Liver (tissue), 9 donors: ENCODE results near the gene IGFL4. TPM values are rescaled to one million over a fixed set of nuclear protein-coding genes. Genes with fewer than 3 reads are reported as not detected.
A peak's percentile ranks its signal among the peaks of the same experiment; 100 is the strongest.

ENCODE experiments used
- DNase-seq: peaks from one replicate; pipeline ENCODE4 v3.0.0-alpha.2; 2017; ENCODE audit warnings: low spot score
- H3K27ac ChIP-seq, 2 donors: one replicate each; pipeline ENCODE4 v1.7.0; 2013; ENCODE audit warnings: inconsistent platforms in 2 of 2, low read length in 2 of 2, control low read depth in 1 of 2, low read depth in 1 of 2, mild to moderate bottlenecking in 1 of 2
- H3K27me3 ChIP-seq, 4 donors: one replicate each; pipeline versions ENCODE4 v1.6.1 to v1.7.0; 2013; ENCODE audit warnings: low read length in 3 of 4, inconsistent platforms in 1 of 4, mild to moderate bottlenecking in 1 of 4, moderate library complexity in 1 of 4; ENCODE audit not compliant: control insufficient read depth in 4 of 4, insufficient read depth in 4 of 4
- H3K36me3 ChIP-seq, 4 donors: one replicate each; pipeline versions ENCODE4 v1.6.1 to v1.7.0; 2013; ENCODE audit warnings: low read length in 3 of 4, mild to moderate bottlenecking in 3 of 4, low read depth in 1 of 4, moderate library complexity in 1 of 4; ENCODE audit not compliant: control insufficient read depth in 4 of 4, insufficient read depth in 3 of 4
- H3K4me1 ChIP-seq, 4 donors: one replicate each; pipeline versions ENCODE4 v1.6.1 to v1.7.0; 2013; ENCODE audit warnings: low read length in 3 of 4, mild to moderate bottlenecking in 3 of 4, moderate library complexity in 1 of 4; ENCODE audit not compliant: control insufficient read depth in 4 of 4, insufficient read depth in 4 of 4
- H3K4me3 ChIP-seq, 3 donors: one replicate each; pipeline versions ENCODE4 v1.6.1 to v1.7.0; 2013; ENCODE audit warnings: low read length in 3 of 3, control low read depth in 1 of 3, low read depth in 1 of 3, mild to moderate bottlenecking in 1 of 3
- H3K9ac ChIP-seq, 2 donors: one replicate each; pipeline ENCODE4 v1.7.0; 2013; ENCODE audit warnings: low read length in 2 of 2, mild to moderate bottlenecking in 2 of 2, moderate library complexity in 2 of 2, control low read depth in 1 of 2, low read depth in 1 of 2
- H3K9me3 ChIP-seq, 4 donors: one replicate each; pipeline versions ENCODE4 v1.6.1 to v1.7.0; 2013; ENCODE audit warnings: low read length in 3 of 4; ENCODE audit not compliant: control insufficient read depth in 4 of 4
- ATF3 ChIP-seq: IDR thresholded peaks from 2 replicates; pipeline ENCODE4 v1.6.1; 2016; ENCODE audit warnings: antibody characterized with exemption
- CTCF ChIP-seq: fragments of 150-350 bp; IDR thresholded peaks from 2 replicates; pipeline ENCODE4 v1.5.1; 2017; ENCODE audit warnings: improper control_type of control experiment, low read depth, low read length; ENCODE audit not compliant: missing input control
- FOXA1 ChIP-seq: IDR thresholded peaks from 2 replicates; pipeline ENCODE4 v1.6.1; 2016; ENCODE audit warnings: antibody characterized with exemption
- FOXA2 ChIP-seq: IDR thresholded peaks from 2 replicates; pipeline ENCODE4 v1.6.1; 2016; ENCODE audit warnings: antibody characterized with exemption
- GABPA ChIP-seq, 2 donors: IDR thresholded peaks in 1 of 2; conservative IDR thresholded peaks in 1 of 2; 2 replicates each; pipeline ENCODE4 v1.6.1; 2016; ENCODE audit warnings: antibody characterized with exemption in 2 of 2, mild to moderate bottlenecking in 1 of 2, moderate library complexity in 1 of 2
- HNF4A ChIP-seq, 2 donors: conservative IDR thresholded peaks; 2 replicates each; pipeline ENCODE4 v1.6.1; 2016; ENCODE audit warnings: antibody characterized with exemption in 2 of 2, mild to moderate bottlenecking in 2 of 2
- HNF4G ChIP-seq: IDR thresholded peaks from 2 replicates; pipeline ENCODE4 v1.6.1; 2016; ENCODE audit warnings: antibody characterized with exemption
- JUND ChIP-seq, 2 donors: IDR thresholded peaks; 2 replicates each; pipeline ENCODE4 v1.6.1; 2016; ENCODE audit warnings: antibody characterized with exemption in 2 of 2
- MAX ChIP-seq: IDR thresholded peaks from 2 replicates; pipeline ENCODE4 v1.6.1; 2016; ENCODE audit warnings: antibody characterized with exemption
- NR2F2 ChIP-seq: IDR thresholded peaks from 2 replicates; pipeline ENCODE4 v1.6.1; 2016; ENCODE audit warnings: antibody characterized with exemption
- RAD21 ChIP-seq, 2 donors: IDR thresholded peaks; 2 replicates each; pipeline ENCODE4 v1.6.1; 2016; ENCODE audit warnings: antibody characterized with exemption in 2 of 2, mild to moderate bottlenecking in 2 of 2
- REST ChIP-seq: IDR thresholded peaks from 2 replicates; pipeline ENCODE4 v1.6.1; 2016; ENCODE audit warnings: antibody characterized with exemption, mild to moderate bottlenecking
- SP1 ChIP-seq: IDR thresholded peaks from 2 replicates; pipeline ENCODE4 v1.6.1; 2018; ENCODE audit warnings: antibody characterized with exemption, mild to moderate bottlenecking
- TAF1 ChIP-seq: conservative IDR thresholded peaks from 2 replicates; pipeline ENCODE4 v1.6.1; 2016; ENCODE audit warnings: antibody characterized with exemption, mild to moderate bottlenecking
- YY1 ChIP-seq: IDR thresholded peaks from 2 replicates; pipeline ENCODE4 v1.6.1; 2016; ENCODE audit warnings: antibody characterized with exemption, mild to moderate bottlenecking
- ZBTB33 ChIP-seq: IDR thresholded peaks from 2 replicates; pipeline ENCODE4 v1.6.1; 2016; ENCODE audit warnings: antibody characterized with exemption
- WGBS: extraction: QIAGEN DNeasy Blood & Tissue Kit; methylation state at CpG from one replicate; pipeline ENCODE4 v1.1.7; 2013; 5-methylcytosine and 5-hydroxymethylcytosine counted together
- polyA plus RNA-seq, 2 donors: library from polyadenylated mRNA; stranded (reverse) in 1 of 2; unstranded in 1 of 2; fragments of 200-250 nt in 1 of 2; fragments of >200 nt in 1 of 2; fragmentation: Nextera tagmentation in 1 of 2; extraction: Ambion mirVana in 1 of 2; gene quantifications; one replicate each; pipeline versions ENCODE4 v1.2.1 to v1.2.3, GENCODE V29; 2013 to 2015
- total RNA-seq, 2 donors: library from RNA; depleted of rRNA; stranded (reverse); fragments of >200 nt; gene quantifications; one replicate each; pipeline ENCODE4 v1.2.3, GENCODE V29; 2014
- donor health status: healthy.
- donor health status: healthy.
- donor health status: healthy.
- donor health status: healthy.
- donor health status: healthy.

The IGFL4 gene
- total and polyA plus RNA-seq, 4 donors: not detected

GRCh38 chr19:46082728-46083050, 41.9 kb upstream of the IGFL4 start:
- Histone ChIP-seq H3K36me3 (no peaks in the 10 kb centered on the region), H3K4me1 (peaks cover 0 to 3% (median 0%) of the 10 kb centered on the region in 4 donors), H3K9ac (no peak overlapping the region), H3K9me3 (peaks cover 0 to 2% (median 0%) of the 10 kb centered on the region in 4 donors), H3K27me3 (peaks cover 0 to 4% (median 0%) of the 10 kb centered on the region in 4 donors), H3K4me3 (no peak overlapping the region), H3K27ac (no peak overlapping the region)
- DNase-seq: no peak
- TF ChIP-seq FOXA2 (no peak), TAF1 (no peak), SP1 (no peak), REST (no peak), FOXA1 (no peak), RAD21 (IDR thresholded peaks at IDR 0.05) (no peak)
- WGBS: 57% methylated on average over 2 of the region's 2 CpGs

GRCh38 chr19:46081928-46082727, 41.3 kb upstream of the IGFL4 start:
- H3K4me3 ChIP-seq: no peak overlapping the region
- no peaks in the 10 kb centered on the region for H3K36me3 ChIP-seq
- H3K27ac ChIP-seq: no peak overlapping the region
- peaks cover 0 to 2% (median 0%) of the 10 kb centered on the region in 4 donors for H3K9me3 ChIP-seq
- H3K27me3 ChIP-seq: peaks cover 0 to 7% (median 1%) of the 10 kb centered on the region in 4 donors
- TF ChIP-seq RAD21 (IDR thresholded peaks at IDR 0.05): peak; percentile 82 to 89
- TF ChIP-seq NR2F2: no peak
- TF ChIP-seq CTCF: peak; percentile 75
- no peak for TF ChIP-seq TAF1
- TF ChIP-seq HNF4G: no peak
- TF ChIP-seq GABPA (IDR thresholded peaks at IDR 0.05 in 1 of 2, conservative IDR thresholded peaks at IDR 0.05 in 1 of 2): no peak
- peak in 1 of 2 donors; percentile 25 for TF ChIP-seq HNF4A (conservative IDR thresholded peaks at IDR 0.05)
- no peak for DNase-seq
- H3K9ac ChIP-seq: no peak overlapping the region
- peaks cover 0 to 8% (median 5%) of the 10 kb centered on the region in 4 donors for H3K4me1 ChIP-seq
- WGBS: 46% methylated on average over 4 of the region's 4 CpGs

- Histone ChIP-seq H3K9me3 (no peaks in the 10 kb centered on the region), H3K9ac (no peak overlapping the region), H3K4me3 (no peak overlapping the region), H3K4me1 (peaks cover 0 to 10% (median 7%) of the 10 kb centered on the region in 4 donors), H3K27ac (no peak overlapping the region), H3K36me3 (no peaks in the 10 kb centered on the region), H3K27me3 (peaks cover 0 to 13% (median 8%) of the 10 kb centered on the region in 4 donors)
- WGBS: 78% methylated on average over 3 of the region's 3 CpGs
- no peak for DNase-seq
- no peak for TF ChIP-seq CTCF
- no peak for TF ChIP-seq TAF1
- no peak for TF ChIP-seq FOXA1
- no peak for TF ChIP-seq ZBTB33
- no peak for TF ChIP-seq ATF3
- TF ChIP-seq YY1: no peak
- TF ChIP-seq GABPA (IDR thresholded peaks at IDR 0.05 in 1 of 2, conservative IDR thresholded peaks at IDR 0.05 in 1 of 2): no peak
- no peak for TF ChIP-seq JUND (IDR thresholded peaks at IDR 0.05)
- no peak for TF ChIP-seq HNF4A (conservative IDR thresholded peaks at IDR 0.05)
- no peak for TF ChIP-seq MAX
- no peak for TF ChIP-seq SP1
- no peak for TF ChIP-seq HNF4G
Measured at GRCh38 chr19:46080561-46080960, 39.8 kb upstream of the IGFL4 start.
